Ovary (tissue), 3 donors: ENCODE data around the gene ASCC3.

Source experiments
- CTCF ChIP-seq, 3 donors: fragments of 450-650 bp in 2 of 3; fragments of 200-600 bp in 1 of 3; IDR thresholded peaks; one replicate each; pipeline versions ENCODE4 v1.5.1 to v1.8.0; 2016 to 2022; ENCODE audit warnings: antibody characterized with exemption in 3 of 3, mild to moderate bottlenecking in 1 of 3
- POLR2A ChIP-seq: fragments of 450-650 bp; IDR thresholded peaks from one replicate; pipeline ENCODE4 v1.6.1; 2017; ENCODE audit warnings: antibody characterized with exemption, mild to moderate bottlenecking, moderate library complexity
- donor health status: DM: no; HTN: no; CAD: no.

GRCh38 chr6:100593522-100593921 lies 287.6 kb downstream of the ASCC3 start:
- no peak for TF ChIP-seq POLR2A
- no peak for TF ChIP-seq CTCF (IDR thresholded peaks at IDR 0.05)
